Loucy (cell line): ENCODE results near the gene SLC35F1.

Experiments
- CTCF ChIP-seq: fragments of 200-600 bp; sonication (generic); conservative IDR thresholded peaks from 2 replicates; pipeline ENCODE4 v1.5.1; 2014; ENCODE audit warnings: mild to moderate bottlenecking, antibody characterized with exemption, low read length
- EZH2phosphoT487 ChIP-seq: fragments of 200-600 bp; IDR thresholded peaks from 2 replicates; pipeline ENCODE4 v1.6.1; 2018; ENCODE audit warnings: antibody characterized with exemption, mild to moderate bottlenecking, moderate library complexity, borderline replicate concordance

DNA sequence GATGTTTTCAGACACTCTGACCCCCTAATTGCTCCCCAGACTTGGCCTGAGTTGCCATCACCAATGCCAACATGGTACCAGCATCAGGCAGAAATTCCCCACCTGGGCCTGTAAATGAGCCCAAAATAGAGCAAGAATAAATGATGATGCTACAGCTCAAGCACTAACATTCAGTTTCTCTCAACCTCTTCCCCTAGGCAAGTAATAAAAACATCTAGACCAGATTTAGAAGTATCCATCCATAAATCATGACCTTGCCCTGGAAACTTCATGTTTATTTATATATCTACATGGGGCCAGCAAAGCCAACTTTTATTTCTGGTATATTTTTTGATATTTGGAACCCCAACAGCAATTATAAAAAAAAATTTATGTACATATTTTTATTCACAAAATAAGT lies 419.6 kb downstream of the SLC35F1 start:
- TF ChIP-seq CTCF (no peak), EZH2phosphoT487 (no peak)
